HG02840 (cell line): ENCODE data around the gene TMEM154.

Source experiments
- ATAC-seq: cut with Tn5 transposase; IDR thresholded peaks from one replicate; pipeline ENCODE4 v1.9.1; 2021; ENCODE audit warnings: mild to moderate bottlenecking, moderate library complexity, moderate number of reproducible peaks; ENCODE audit not compliant: unreplicated experiment, low FRiP score

Gene TMEM154

DNA sequence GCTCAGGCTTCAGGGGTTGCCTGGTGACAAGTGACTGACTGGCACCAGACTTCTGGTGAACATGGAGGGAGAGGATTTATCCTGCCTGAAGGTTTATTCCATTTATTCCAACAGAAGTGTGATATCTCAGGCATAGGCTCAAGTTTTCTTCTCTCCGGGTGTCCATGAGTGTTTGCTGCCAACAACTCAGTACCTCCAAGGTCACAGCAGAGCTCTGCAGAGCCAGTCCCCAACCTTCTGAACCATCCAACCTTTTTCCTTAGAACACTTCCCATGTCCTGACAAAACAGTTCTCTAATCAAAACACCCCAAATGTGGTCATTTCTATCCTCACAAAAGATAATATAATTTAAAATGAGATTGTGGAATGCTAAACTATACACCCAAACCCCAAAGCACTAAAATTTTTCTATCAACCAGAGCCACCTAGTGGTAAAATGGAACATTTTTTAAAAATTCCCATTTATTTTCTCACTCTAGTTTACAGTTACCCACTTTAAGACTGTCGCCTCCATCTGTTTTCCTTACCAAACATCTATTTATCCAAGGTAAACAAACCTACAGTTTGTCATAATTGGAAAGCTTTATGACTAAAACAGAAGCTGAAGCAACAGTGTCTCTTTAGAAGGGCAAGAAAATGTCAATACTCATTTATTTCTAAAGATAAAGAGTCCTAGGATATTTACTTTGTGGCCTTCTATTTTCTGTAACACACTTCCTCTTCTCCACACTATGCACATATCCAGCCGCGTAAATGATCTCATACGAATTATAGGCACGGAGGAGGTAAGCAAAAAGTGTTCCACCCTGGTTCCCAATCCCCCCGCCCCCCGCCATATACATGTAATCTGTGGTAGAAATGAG lies 39.5 kb downstream of the TMEM154 start:
- ATAC-seq: no peak

GRCh38 chr4:152635851-152636250 lies 43.9 kb downstream of the TMEM154 start:
- no peak for ATAC-seq

- ATAC-seq: no peak
Measured at GRCh38 chr4:152634110-152634760, 45.6 kb downstream of the TMEM154 start.

GRCh38 chr4:152633118-152633517 lies 46.7 kb downstream of the TMEM154 start:
- no peak for ATAC-seq

GRCh38 chr4:152630324-152630723 lies 49.5 kb downstream of the TMEM154 start:
- ATAC-seq: no peak

DNA sequence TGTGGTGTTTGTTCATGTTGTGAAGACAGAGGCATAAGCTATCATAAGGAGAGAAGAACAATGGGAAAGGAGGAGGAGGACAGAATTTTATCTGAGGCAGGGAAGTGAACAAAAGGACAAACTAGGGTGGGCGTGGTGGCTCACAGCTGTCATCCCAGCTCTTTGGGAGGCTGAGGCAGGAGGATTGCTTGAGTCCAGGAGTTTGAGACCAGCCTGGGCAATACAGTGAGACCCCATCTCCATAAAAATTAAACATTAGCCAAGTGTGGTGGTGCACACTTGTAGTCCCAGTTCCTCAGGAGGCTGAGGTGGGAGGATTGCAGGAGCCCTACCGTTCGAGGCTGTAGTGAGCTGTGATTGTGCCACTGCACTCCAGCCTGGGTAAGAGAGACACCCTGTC lies 49.9 kb downstream of the TMEM154 start:
- ATAC-seq: no peak

DNA sequence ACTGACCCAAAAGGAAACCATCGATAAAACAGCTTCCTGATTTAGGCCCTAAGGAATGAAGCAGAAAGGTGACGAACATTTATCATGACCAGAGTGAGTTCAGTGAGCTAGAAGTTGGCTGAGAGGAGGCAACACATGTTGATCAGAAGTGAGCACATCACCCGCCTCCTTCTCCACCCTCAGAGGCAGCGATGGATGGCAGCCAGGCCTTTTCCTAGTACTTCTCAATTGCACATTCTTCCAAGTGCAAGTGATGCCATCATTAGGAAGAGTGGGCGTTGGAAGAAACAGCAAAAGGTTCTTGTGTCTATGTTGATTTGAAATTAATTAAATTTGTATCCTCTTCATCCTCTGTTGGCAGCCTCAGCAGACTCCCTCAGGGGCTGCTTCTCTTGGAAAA lies 51.7 kb downstream of the TMEM154 start:
- no peak for ATAC-seq

DNA sequence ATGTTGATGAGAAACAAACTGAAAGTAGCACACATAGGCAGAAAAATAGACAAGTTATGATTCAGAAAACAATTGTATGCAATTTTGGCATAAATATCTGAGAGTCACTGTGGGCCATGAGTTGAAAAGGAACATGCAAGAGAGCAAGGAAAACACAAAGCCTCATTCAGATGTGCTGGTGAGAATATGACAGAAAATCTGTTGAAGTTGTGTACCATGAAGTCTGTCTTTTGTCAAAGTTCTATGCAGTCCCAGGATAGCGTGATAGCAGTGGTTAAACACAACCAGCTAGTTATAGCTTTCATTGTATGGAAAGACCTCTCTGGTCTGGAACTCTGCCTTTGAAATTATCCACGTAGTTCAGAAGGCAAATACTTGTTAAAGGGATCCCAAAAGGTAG lies 53.0 kb downstream of the TMEM154 start:
- ATAC-seq: no peak

DNA sequence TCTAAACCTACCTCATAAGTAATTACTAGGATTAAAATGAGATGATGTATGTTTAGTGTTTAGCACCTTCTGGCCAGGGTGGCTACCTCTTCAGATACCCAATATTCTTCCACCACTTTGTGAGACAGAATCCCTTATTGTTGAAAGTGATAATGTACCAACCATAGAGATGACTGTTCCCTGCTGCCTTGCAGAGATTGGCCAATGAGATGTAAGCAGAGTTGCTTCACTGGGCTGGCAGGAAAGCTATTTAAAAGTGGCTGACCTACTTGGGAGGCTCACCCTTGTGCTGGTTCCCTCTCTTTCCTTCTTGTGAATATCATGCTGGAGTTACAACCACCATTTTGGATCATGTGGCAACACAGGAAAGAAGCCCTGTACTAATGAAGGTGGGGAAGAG lies 58.9 kb downstream of the TMEM154 start:
- no peak for ATAC-seq

- no peak for ATAC-seq
Measured at GRCh38 chr4:152620218-152620617, 59.6 kb downstream of the TMEM154 start.

GRCh38 chr4:152619556-152619955 lies 60.2 kb downstream of the TMEM154 start:
- no peak for ATAC-seq

DNA sequence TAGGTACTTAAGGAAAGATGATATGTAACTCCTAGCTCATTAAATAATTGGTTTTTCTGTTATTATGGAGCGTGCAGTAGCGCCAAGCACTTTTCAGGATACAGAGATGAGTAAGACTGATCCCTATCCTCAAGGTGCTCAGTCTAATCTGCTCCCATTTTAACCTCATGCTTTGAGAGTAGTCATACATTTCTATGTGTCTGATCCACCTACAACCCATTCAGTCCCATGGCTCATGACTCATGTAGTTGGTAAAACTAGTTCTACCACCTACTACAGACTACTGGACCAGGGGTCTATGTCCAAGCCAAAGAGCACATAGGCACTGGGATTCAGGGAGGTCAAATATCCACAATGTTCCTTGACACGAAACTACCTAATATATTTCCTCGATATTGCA lies 60.8 kb downstream of the TMEM154 start:
- ATAC-seq: no peak

DNA sequence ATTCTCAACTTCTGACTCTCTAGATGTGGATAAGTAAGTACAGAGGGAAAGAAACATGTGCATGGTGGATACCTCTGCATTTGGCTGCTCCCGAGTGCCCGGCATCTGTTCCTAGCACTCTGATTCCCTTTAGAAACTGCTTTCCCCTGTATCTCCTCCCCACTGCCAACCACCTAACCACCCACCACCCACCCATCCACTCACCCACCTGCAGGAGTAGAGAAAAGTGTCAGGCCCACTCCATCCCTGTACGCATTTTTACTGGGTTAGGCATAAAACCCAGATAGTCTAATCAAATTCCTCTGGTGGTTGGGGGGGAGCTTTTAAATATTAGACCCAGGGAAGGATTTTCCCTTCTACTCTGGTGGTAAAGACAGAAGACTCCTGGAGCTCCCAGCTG lies 63.0 kb downstream of the TMEM154 start:
- ATAC-seq: no peak

GRCh38 chr4:152613841-152614721 lies 65.7 kb downstream of the TMEM154 start:
- ATAC-seq: no peak

- ATAC-seq: no peak
Measured at GRCh38 chr4:152613351-152613750, 66.4 kb downstream of the TMEM154 start.

DNA sequence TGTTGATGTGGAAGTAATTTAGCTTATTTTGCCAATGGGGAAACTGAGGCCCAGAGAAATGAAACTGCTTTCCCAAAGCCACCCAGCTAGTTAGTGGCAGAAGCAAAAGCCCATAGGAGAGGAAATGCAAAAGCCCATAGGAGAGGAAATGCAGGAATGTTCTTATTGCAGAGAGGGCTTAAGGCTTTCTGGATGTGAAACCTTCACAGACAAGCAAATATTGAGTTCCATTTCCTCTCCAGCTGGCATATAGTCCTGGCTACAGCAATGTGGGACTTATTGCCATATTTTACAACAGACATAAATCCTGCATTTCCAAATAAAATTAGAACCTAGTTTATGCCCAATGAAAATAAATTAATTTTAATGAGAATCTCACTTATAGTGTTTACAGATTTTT lies 69.7 kb downstream of the TMEM154 start:
- ATAC-seq: no peak

- no peak for ATAC-seq
Measured at GRCh38 chr4:152609481-152609880, 70.3 kb downstream of the TMEM154 start.

DNA sequence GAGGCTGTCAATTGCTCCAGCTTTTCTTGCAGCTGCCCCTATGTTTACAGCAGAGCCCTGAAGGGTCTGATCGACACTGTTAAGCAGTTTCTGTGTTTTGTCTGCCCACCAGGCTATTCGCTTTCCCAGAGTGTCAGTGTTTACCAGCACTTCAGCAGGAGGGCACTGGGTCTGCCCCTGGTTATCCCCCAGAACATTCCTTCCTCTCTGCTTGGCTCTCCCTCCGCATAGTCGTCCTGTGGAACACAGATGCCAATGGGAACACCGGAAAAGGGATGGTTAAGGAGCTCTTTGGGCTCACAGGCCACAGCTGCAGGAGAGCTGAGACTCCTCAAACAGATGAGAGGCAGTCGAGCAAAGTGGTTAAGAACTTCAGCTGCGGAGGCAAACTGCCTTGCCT lies 72.6 kb downstream of the TMEM154 start:
- no peak for ATAC-seq

DNA sequence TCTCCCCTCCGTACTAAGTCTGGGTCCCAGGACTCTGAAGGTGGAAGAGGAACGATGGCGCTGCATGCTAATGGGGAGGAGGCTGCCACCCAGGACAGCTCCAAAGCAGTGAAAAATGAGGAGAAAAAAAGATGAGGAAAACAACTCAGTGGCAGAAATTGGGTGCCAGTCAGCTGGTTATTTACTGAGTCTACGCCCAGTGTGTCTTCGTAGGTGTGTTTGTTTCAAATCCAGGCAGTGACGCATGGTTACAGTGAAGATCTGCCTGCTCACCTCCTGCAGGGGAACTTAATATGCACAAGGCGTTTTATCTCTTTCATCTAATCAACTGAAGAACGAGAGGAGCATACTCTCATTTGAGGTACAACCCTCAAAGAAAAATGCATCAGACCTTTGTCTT lies 73.0 kb downstream of the TMEM154 start:
- ATAC-seq: no peak

- ATAC-seq: no peak
Measured at GRCh38 chr4:152605641-152606335, 74.0 kb downstream of the TMEM154 start.
